Type B pancreatic cell (in vitro differentiated cells): Measurements from ENCODE around the gene SPG7. TPM values are rescaled to one million over a fixed set of nuclear protein-coding genes. Genes with fewer than 3 reads are reported as not detected.

Source experiments
- DNase-seq: peaks from one replicate; pipeline ENCODE4 v3.0.0; 2021; ENCODE audit warnings: mixed read lengths; ENCODE audit not compliant: unreplicated experiment; ENCODE audit errors: extremely low spot score
- H3K27ac Mint-ChIP-seq: 2 replicates; pipeline ENCODE4 v1.8.0; 2021; ENCODE audit warnings: mild to moderate bottlenecking, mixed read lengths
- H3K27me3 Mint-ChIP-seq: 2 replicates; pipeline ENCODE4 v1.8.0; 2021; ENCODE audit warnings: mixed read lengths
- H3K36me3 Mint-ChIP-seq: 2 replicates; pipeline ENCODE4 v1.8.0; 2021; ENCODE audit warnings: mixed read lengths
- H3K4me1 Mint-ChIP-seq: one replicate; pipeline ENCODE4 v1.8.0; 2021; ENCODE audit warnings: mixed read lengths; ENCODE audit not compliant: unreplicated experiment
- H3K4me3 Mint-ChIP-seq: 2 replicates; pipeline ENCODE4 v1.8.0; 2021; ENCODE audit warnings: mild to moderate bottlenecking, mixed read lengths
- H3K9me3 Mint-ChIP-seq: 2 replicates; pipeline ENCODE4 v1.8.0; 2021; ENCODE audit warnings: mixed read lengths
- CTCF ChIP-seq: fragments of 200-600 bp; sonication (generic); conservative IDR thresholded peaks from 2 replicates; pipeline ENCODE4 v1.5.0; 2021; ENCODE audit warnings: antibody characterized with exemption, mild to moderate bottlenecking
- total RNA-seq: library from RNA; stranded (reverse); gene quantifications from 2 replicates; pipeline ENCODE4 v1.2.1, GENCODE V29; 2021; ENCODE audit warnings: low replicate concordance

Gene SPG7
- total RNA-seq, 1 donor from 2014 or later, result 129 TPM

DNA sequence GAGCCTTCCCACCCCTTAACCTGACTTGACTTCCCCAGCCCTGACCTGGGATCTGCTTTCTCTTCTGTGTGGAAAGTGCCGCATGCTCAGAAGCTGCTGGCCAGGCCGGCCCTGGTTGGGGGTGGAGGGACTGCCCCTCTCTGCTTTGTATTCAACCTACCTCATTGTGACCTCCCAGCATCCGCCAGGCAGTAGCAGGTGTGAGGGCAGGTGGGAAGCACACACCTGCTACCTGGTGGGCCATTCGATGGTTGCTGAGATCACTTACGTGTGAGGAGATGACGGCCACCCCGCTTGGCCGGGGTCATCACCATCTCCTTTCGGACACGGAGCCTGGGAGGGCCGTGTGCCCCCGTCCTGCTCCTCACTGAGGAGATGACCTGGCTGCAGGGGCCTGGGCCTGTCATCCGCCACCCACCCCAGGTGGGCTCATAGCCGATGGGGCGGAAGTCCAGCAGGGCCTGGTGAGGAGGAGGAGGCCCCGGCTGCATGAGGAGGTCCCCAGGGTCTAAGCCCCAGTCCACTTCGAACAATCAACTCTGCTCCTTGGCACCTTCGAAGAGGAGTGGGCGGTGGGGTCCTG, 74.5 kb downstream of the SPG7 start:
- H3K4me3 Mint-ChIP-seq, result no peak overlapping the region
- TF ChIP-seq CTCF, result no peak
- H3K36me3 Mint-ChIP-seq, result no peaks in the 10 kb centered on the region
- H3K27ac Mint-ChIP-seq, result no peak overlapping the region
- DNase-seq, result no peak
- H3K27me3 Mint-ChIP-seq, result peaks cover 7% of the 10 kb centered on the region
- H3K9me3 Mint-ChIP-seq, result no peaks in the 10 kb centered on the region
- no peaks in the 10 kb centered on the region for H3K4me1 Mint-ChIP-seq

- Mint-ChIP-seq H3K4me1 (no peaks in the 10 kb centered on the region), H3K27me3 (peaks cover 1% of the 10 kb centered on the region), H3K4me3 (no peak overlapping the region), H3K9me3 (no peaks in the 10 kb centered on the region), H3K36me3 (no peaks in the 10 kb centered on the region), H3K27ac (no peak overlapping the region)
- TF ChIP-seq CTCF, result no peak
- no peak for DNase-seq
Observed at GRCh38 chr16:89583197-89583894, 75.1 kb downstream of the SPG7 start.

- DNase-seq, result no peak
- no peak for TF ChIP-seq CTCF
- H3K4me3 Mint-ChIP-seq, result no peak overlapping the region
- H3K36me3 Mint-ChIP-seq, result no peaks in the 10 kb centered on the region
- no peak overlapping the region for H3K27ac Mint-ChIP-seq
- H3K4me1 Mint-ChIP-seq, result no peaks in the 10 kb centered on the region
- H3K9me3 Mint-ChIP-seq, result no peaks in the 10 kb centered on the region
- H3K27me3 Mint-ChIP-seq, result no peaks in the 10 kb centered on the region
Observed at GRCh38 chr16:89583895-89584644, 75.9 kb downstream of the SPG7 start.

DNA sequence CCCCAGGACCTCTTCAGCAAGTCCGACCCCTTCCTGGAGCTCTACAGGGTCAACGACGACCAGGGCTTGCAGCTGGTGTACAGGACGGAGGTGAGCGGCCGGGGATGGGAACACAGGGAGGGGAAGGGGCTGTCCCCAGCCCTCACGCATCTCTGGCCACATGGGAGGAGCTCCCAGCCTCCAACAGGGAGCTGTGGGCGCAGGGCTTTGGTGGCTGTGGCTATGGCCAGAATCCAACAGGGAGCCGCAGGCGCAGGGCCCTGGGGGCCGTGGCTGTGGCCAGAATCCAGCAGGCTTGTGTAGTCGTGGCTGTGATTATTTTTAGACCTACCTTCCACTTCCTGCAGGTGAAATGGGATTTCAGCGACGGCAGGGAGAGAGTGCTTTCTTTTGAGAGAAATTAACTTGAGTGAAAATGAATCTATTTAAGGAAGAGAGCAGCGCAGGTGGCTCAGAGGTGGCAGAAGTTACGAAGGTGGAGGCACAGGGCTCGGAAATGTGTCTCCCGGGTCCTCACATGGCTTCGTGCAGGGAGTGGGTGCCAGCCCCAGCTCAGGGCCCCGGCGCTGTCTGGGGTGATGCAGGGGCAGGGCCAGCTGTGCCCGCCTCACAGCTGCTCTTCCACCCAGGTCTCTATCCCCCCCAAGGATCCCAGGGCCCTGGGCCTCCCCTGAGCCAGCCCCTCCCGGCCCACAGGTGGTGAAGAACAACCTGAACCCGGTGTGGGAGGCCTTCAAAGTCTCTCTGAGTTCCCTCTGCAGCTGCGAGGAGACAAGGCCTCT, 76.8 kb downstream of the SPG7 start:
- no peaks in the 10 kb centered on the region for H3K4me1 Mint-ChIP-seq
- H3K9me3 Mint-ChIP-seq, result no peaks in the 10 kb centered on the region
- no peak for TF ChIP-seq CTCF
- no peak overlapping the region for H3K27ac Mint-ChIP-seq
- no peaks in the 10 kb centered on the region for H3K27me3 Mint-ChIP-seq
- no peaks in the 10 kb centered on the region for H3K36me3 Mint-ChIP-seq
- DNase-seq, result no peak
- H3K4me3 Mint-ChIP-seq, result no peak overlapping the region

- no peak overlapping the region for H3K4me3 Mint-ChIP-seq
- no peak for DNase-seq
- no peak overlapping the region for H3K27ac Mint-ChIP-seq
- no peaks in the 10 kb centered on the region for H3K36me3 Mint-ChIP-seq
- H3K27me3 Mint-ChIP-seq, result no peaks in the 10 kb centered on the region
- H3K9me3 Mint-ChIP-seq, result no peaks in the 10 kb centered on the region
- TF ChIP-seq CTCF, result no peak
- H3K4me1 Mint-ChIP-seq, result no peaks in the 10 kb centered on the region
Observed at GRCh38 chr16:89586218-89586617, 78.0 kb downstream of the SPG7 start.
